Epithelial cell of proximal tubule (primary cell): ENCODE results near the gene SORCS3. TPM values are rescaled to one million over a fixed set of nuclear protein-coding genes. Genes with fewer than 3 reads are reported as not detected.

Experiments
- DNase-seq: peaks from one replicate; pipeline ENCODE4 v3.0.0-alpha.2; 2011; ENCODE audit warnings: low read depth
- H3K4me3 ChIP-seq: 2 replicates; pipeline ENCODE4 v1.5.1; 2011; ENCODE audit warnings: low read depth, mild to moderate bottlenecking, low read length
- CTCF ChIP-seq: conservative IDR thresholded peaks from 2 replicates; pipeline ENCODE4 v1.5.1; 2012; ENCODE audit warnings: low read depth, mild to moderate bottlenecking, low read length
- total RNA-seq: library from RNA; depleted of rRNA; stranded (reverse); fragments of >200 nt; gene quantifications from 2 replicates; pipeline ENCODE4 v1.2.3, GENCODE V29; 2015

SORCS3 gene
- total RNA-seq, 1 donor from 2014 or later = 0.06 TPM

- TF ChIP-seq CTCF = no peak
- H3K4me3 ChIP-seq = no peak overlapping the region
- no peak for DNase-seq
These were observed 165.7 kb downstream of the SORCS3 start for GRCh38 chr10:104806801-104807200.

- no peak for DNase-seq
- no peak for TF ChIP-seq CTCF
- H3K4me3 ChIP-seq = no peak overlapping the region
These were observed 166.7 kb downstream of the SORCS3 start for GRCh38 chr10:104807581-104808310.

GRCh38 chr10:104809288-104810090 lies 168.4 kb downstream of the SORCS3 start:
- peak; percentile 84 for DNase-seq
- H3K4me3 ChIP-seq = no peak overlapping the region
- TF ChIP-seq CTCF = no peak

GRCh38 chr10:104811166-104811565 lies 170.1 kb downstream of the SORCS3 start:
- no peak for TF ChIP-seq CTCF
- no peak for DNase-seq
- no peak overlapping the region for H3K4me3 ChIP-seq

GRCh38 chr10:104816501-104816900 lies 175.4 kb downstream of the SORCS3 start:
- TF ChIP-seq CTCF = no peak
- no peak for DNase-seq
- H3K4me3 ChIP-seq = no peak overlapping the region

- no peak for DNase-seq
- no peak overlapping the region for H3K4me3 ChIP-seq
- TF ChIP-seq CTCF = no peak
These were observed 178.6 kb downstream of the SORCS3 start for GRCh38 chr10:104819731-104820130.

- no peak for DNase-seq
- H3K4me3 ChIP-seq = no peak overlapping the region
- TF ChIP-seq CTCF = no peak
These were observed 181.0 kb downstream of the SORCS3 start for GRCh38 chr10:104822088-104822487.
